Measurements from ENCODE around the gene THUMPD3.

Gene THUMPD3

GRCh38 chr3:9330166-9330703, 32.6 kb upstream of the THUMPD3 start:
- H4K20me1 ChIP-seq (ENCODE audit: control insufficient read depth, insufficient read depth, low read depth, low read length) = no peaks in the 10 kb centered on the region
- no peaks in the 10 kb centered on the region for H3K4me1 ChIP-seq (ENCODE audit: control insufficient read depth, low read length)
- no peaks in the 10 kb centered on the region for H3K27me3 ChIP-seq (ENCODE audit: control insufficient read depth, low read length)
- peaks cover 4% of the 10 kb centered on the region for H3K9me3 ChIP-seq (ENCODE audit: control insufficient read depth, insufficient read depth, low read length)
- H3K9me2 ChIP-seq (replicated peaks; ENCODE audit: control insufficient read depth, low read length) = no peaks in the 10 kb centered on the region; the same call in 1 of the 2 replicates
- no peak overlapping the region for H3K4me2 ChIP-seq (ENCODE audit: low read length)
- no peak overlapping the region for H3K4me3 ChIP-seq (ENCODE audit: low read length)
- H3F3A ChIP-seq (ENCODE audit: control insufficient read depth, insufficient read depth) = no peaks in the 10 kb centered on the region
- no peaks in the 10 kb centered on the region for H3K36me3 ChIP-seq (ENCODE audit: control insufficient read depth, low read length)
- no peak overlapping the region for H3K27ac ChIP-seq (ENCODE audit: low read depth, low read length)
- H3K79me2 ChIP-seq (ENCODE audit: control insufficient read depth, low read length) = no peaks in the 10 kb centered on the region
- TF ChIP-seq EZH2phosphoT487 (IDR thresholded peaks at IDR 0.05; ENCODE audit: borderline replicate concordance, low read length) (no peak), CTCF (IDR thresholded peaks at IDR 0.05; ENCODE audit: low read depth, low read length, poor library complexity, severe bottlenecking) (no peak)

DNA sequence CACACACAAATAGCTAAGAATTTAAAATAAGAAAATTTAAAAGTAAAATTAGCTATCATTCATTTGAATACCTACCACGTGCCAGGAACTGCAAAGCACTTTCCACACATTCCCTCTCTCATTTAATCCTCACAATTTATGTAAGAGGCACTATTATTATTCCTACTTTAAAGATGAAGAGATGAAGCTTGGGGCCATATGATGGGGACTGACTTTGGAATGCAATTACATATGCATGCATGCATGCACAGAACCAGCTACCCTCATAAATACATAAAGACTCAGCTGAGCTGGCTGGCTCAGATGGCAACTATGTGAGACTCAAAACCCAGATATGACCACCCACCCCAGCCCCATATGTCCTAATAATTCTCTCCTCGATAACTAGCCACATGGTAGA, 31.7 kb upstream of the THUMPD3 start:
- Histone ChIP-seq H3F3A (ENCODE audit: control insufficient read depth, insufficient read depth) (no peaks in the 10 kb centered on the region), H3K27me3 (ENCODE audit: control insufficient read depth, low read length) (no peaks in the 10 kb centered on the region), H3K36me3 (ENCODE audit: control insufficient read depth, low read length) (no peaks in the 10 kb centered on the region), H3K4me2 (ENCODE audit: low read length) (no peak overlapping the region), H3K9me2 (replicated peaks; ENCODE audit: control insufficient read depth, low read length) (no peaks in the 10 kb centered on the region; the same call in 1 of the 2 replicates), H3K4me1 (ENCODE audit: control insufficient read depth, low read length) (no peaks in the 10 kb centered on the region), H3K27ac (ENCODE audit: low read depth, low read length) (no peak overlapping the region), H3K79me2 (ENCODE audit: control insufficient read depth, low read length) (no peaks in the 10 kb centered on the region), H3K9me3 (ENCODE audit: control insufficient read depth, insufficient read depth, low read length) (peaks cover 4% of the 10 kb centered on the region), H4K20me1 (ENCODE audit: control insufficient read depth, insufficient read depth, low read depth, low read length) (no peaks in the 10 kb centered on the region), H3K4me3 (ENCODE audit: low read length) (no peak overlapping the region)
- TF ChIP-seq CTCF (IDR thresholded peaks at IDR 0.05; ENCODE audit: low read depth, low read length, poor library complexity, severe bottlenecking) = no peak
- no peak for TF ChIP-seq EZH2phosphoT487 (IDR thresholded peaks at IDR 0.05; ENCODE audit: borderline replicate concordance, low read length)

DNA sequence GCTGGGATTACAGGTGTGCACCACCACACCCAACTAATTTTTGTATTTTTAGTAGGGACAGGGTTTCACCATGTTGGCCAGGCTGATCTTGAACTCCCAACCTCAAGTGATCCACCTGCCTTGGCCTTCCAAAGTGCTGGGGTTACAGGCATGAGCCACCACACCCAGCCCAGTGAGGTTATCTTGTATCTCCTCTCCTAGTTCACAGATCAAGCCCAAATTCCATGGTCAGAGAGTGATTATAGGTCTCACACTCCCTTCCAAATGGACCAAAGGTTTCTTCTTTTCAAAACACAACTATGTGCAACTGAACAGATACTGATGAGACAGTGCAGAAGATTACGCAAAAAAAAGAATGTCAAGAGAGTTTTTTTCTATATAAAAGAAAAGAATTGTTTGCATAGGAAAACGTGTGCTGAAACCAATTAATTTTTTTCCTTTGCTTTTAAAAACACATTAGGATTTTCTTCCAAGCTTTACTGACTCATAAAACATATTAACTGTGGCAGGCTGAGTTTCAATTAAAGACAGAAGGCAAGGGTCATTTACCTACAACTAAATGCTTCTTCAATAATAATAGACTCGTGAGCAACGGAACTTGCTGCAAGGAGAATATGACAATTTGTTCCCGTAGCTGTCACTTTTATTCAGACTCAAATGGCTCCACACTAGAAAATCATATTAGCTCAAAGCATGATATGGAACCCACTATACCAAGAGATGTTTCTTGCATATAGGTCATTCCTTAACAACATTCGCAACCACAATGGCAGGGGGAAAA, 30.4 kb upstream of the THUMPD3 start:
- Histone ChIP-seq H3F3A (ENCODE audit: control insufficient read depth, insufficient read depth) (no peaks in the 10 kb centered on the region), H3K27ac (ENCODE audit: low read depth, low read length) (no peak overlapping the region), H3K4me2 (ENCODE audit: low read length) (no peak overlapping the region), H4K20me1 (ENCODE audit: control insufficient read depth, insufficient read depth, low read depth, low read length) (no peaks in the 10 kb centered on the region), H3K79me2 (ENCODE audit: control insufficient read depth, low read length) (no peaks in the 10 kb centered on the region), H3K9me2 (replicated peaks; ENCODE audit: control insufficient read depth, low read length) (no peaks in the 10 kb centered on the region; the same call in 1 of the 2 replicates), H3K4me1 (ENCODE audit: control insufficient read depth, low read length) (no peaks in the 10 kb centered on the region), H3K36me3 (ENCODE audit: control insufficient read depth, low read length) (no peaks in the 10 kb centered on the region), H3K27me3 (ENCODE audit: control insufficient read depth, low read length) (0 out of 2 replicates have a peak, but pooled peaks cover under 1% of the 10 kb centered on the region), H3K9me3 (ENCODE audit: control insufficient read depth, insufficient read depth, low read length) (peaks cover 3% of the 10 kb centered on the region), H3K4me3 (ENCODE audit: low read length) (no peak overlapping the region)
- TF ChIP-seq CTCF (IDR thresholded peaks at IDR 0.05; ENCODE audit: low read depth, low read length, poor library complexity, severe bottlenecking) (no peak), EZH2phosphoT487 (IDR thresholded peaks at IDR 0.05; ENCODE audit: borderline replicate concordance, low read length) (no peak)

Data from DOHH2 (cell line).